ENCODE results near the gene ZBTB32. TPM values are rescaled to one million over a fixed set of nuclear protein-coding genes. Genes with fewer than 3 reads are reported as not detected.

ZBTB32 gene
- total and polyA plus RNA-seq, 4 donors = 0.47 TPM; not detected in 3

- no peak for DNase-seq (ENCODE audit: low spot score)
- Histone ChIP-seq H3K9me3 (ENCODE audit: control insufficient read depth in 4 of 4, low read length in 3 of 4) (no peaks in the 10 kb centered on the region), H3K27me3 (ENCODE audit: control insufficient read depth in 4 of 4, insufficient read depth in 4 of 4, low read length in 3 of 4) (no peaks in the 10 kb centered on the region), H3K27ac (ENCODE audit: low read depth in 1 of 2, low read length in 2 of 2) (no peak overlapping the region), H3K4me3 (ENCODE audit: low read depth in 1 of 3, low read length in 3 of 3) (no peak overlapping the region), H3K9ac (ENCODE audit: low read depth in 1 of 2, low read length in 2 of 2) (no peak overlapping the region), H3K36me3 (ENCODE audit: control insufficient read depth in 4 of 4, insufficient read depth in 3 of 4, low read depth in 1 of 4, low read length in 3 of 4) (peaks cover 39 to 91% (median 51%) of the 10 kb centered on the region in 4 donors), H3K4me1 (ENCODE audit: control insufficient read depth in 4 of 4, insufficient read depth in 4 of 4, low read length in 3 of 4) (no peaks in the 10 kb centered on the region)
- TF ChIP-seq TAF1 (conservative IDR thresholded peaks at IDR 0.05) = no peak
- no peak for TF ChIP-seq NR2F2 (IDR thresholded peaks at IDR 0.05)
- TF ChIP-seq MAX (IDR thresholded peaks at IDR 0.05) = no peak
- TF ChIP-seq HNF4G (IDR thresholded peaks at IDR 0.05) = no peak
- no peak for TF ChIP-seq SP1 (IDR thresholded peaks at IDR 0.05)
- no peak for TF ChIP-seq FOXA2 (IDR thresholded peaks at IDR 0.05)
- no peak for TF ChIP-seq RAD21 (IDR thresholded peaks at IDR 0.05)
- TF ChIP-seq RXRA (IDR thresholded peaks at IDR 0.05) = no peak
- TF ChIP-seq EGR1 (IDR thresholded peaks at IDR 0.05; ENCODE audit: low read depth in 2 of 2) = no peak
- TF ChIP-seq CTCF (IDR thresholded peaks at IDR 0.05; ENCODE audit: low read depth, low read length, missing input control) = no peak
- 95% methylated on average over 25 of the region's 25 CpGs for WGBS
These were observed 28.3 kb downstream of the ZBTB32 start for GRCh38 chr19:35732540-35733179.

GRCh38 chr19:35733180-35734125, 29.1 kb downstream of the ZBTB32 start:
- Histone ChIP-seq H3K27me3 (ENCODE audit: control insufficient read depth in 4 of 4, insufficient read depth in 4 of 4, low read length in 3 of 4) (no peaks in the 10 kb centered on the region), H3K36me3 (ENCODE audit: control insufficient read depth in 4 of 4, insufficient read depth in 3 of 4, low read depth in 1 of 4, low read length in 3 of 4) (peaks cover 37 to 91% (median 47%) of the 10 kb centered on the region in 4 donors), H3K9ac (ENCODE audit: low read depth in 1 of 2, low read length in 2 of 2) (no peak overlapping the region), H3K4me3 (ENCODE audit: low read depth in 1 of 3, low read length in 3 of 3) (no peak overlapping the region), H3K9me3 (ENCODE audit: control insufficient read depth in 4 of 4, low read length in 3 of 4) (no peaks in the 10 kb centered on the region), H3K27ac (ENCODE audit: low read depth in 1 of 2, low read length in 2 of 2) (no peak overlapping the region), H3K4me1 (ENCODE audit: control insufficient read depth in 4 of 4, insufficient read depth in 4 of 4, low read length in 3 of 4) (peaks cover 0 to 2% (median 0%) of the 10 kb centered on the region in 4 donors)
- TF ChIP-seq FOXA2 (IDR thresholded peaks at IDR 0.05) (no peak), YY1 (IDR thresholded peaks at IDR 0.05) (no peak), CTCF (IDR thresholded peaks at IDR 0.05; ENCODE audit: low read depth, low read length, missing input control) (no peak), HNF4A (conservative IDR thresholded peaks at IDR 0.05) (no peak), ATF3 (IDR thresholded peaks at IDR 0.05) (no peak), SP1 (IDR thresholded peaks at IDR 0.05) (no peak), ZBTB33 (IDR thresholded peaks at IDR 0.05) (no peak), EGR1 (IDR thresholded peaks at IDR 0.05; ENCODE audit: low read depth in 2 of 2) (no peak), RXRA (IDR thresholded peaks at IDR 0.05) (no peak)
- DNase-seq (ENCODE audit: low spot score) = no peak
- WGBS = 94% methylated on average over 35 of the region's 35 CpGs
